K562 (cell line): Measurements from ENCODE around the gene POLR1B. TPM values are rescaled to one million over a fixed set of nuclear protein-coding genes. Genes with fewer than 3 reads are reported as not detected.
A peak's percentile ranks its signal among the peaks of the same experiment; 100 is the strongest.

Source experiments
- BRD4 ChIP-seq: fragments of 200-600 bp; sonication (generic); IDR thresholded peaks from 2 replicates; pipeline ENCODE4 v1.6.1; 2017; ENCODE audit warnings: inconsistent platforms
- CHD4 ChIP-seq: fragments of 200-600 bp; sonication (generic); IDR thresholded peaks from 3 replicates; pipeline ENCODE4 v1.6.1; 2012; ENCODE audit warnings: low read depth, mild to moderate bottlenecking, mixed read lengths, low read length, inconsistent platforms; ENCODE audit not compliant: insufficient read depth, insufficient replicate concordance, poor library complexity, severe bottlenecking
- DPF2 ChIP-seq: fragments of 450-650 bp; IDR thresholded peaks from 2 replicates; pipeline ENCODE4 v1.6.1; 2016
- FOSL1 ChIP-seq: fragments of 200-800 bp; sonication (Bioruptor generic); conservative IDR thresholded peaks from 2 replicates; pipeline ENCODE4 v1.6.1; 2016; ENCODE audit warnings: missing genetic modification characterization, missing compliant biosample characterization
- ID3 ChIP-seq, 2 experiments: fragments of 250-450 bp in 1 of 2; fragments of 450-650 bp in 1 of 2; sonication (Bioruptor Pico) in 1 of 2; IDR thresholded peaks; 2 replicates each; pipeline versions ENCODE4 v1.6.1 to v1.8.0; 2016 to 2021; ENCODE audit warnings: mild to moderate bottlenecking in 2 of 2, moderate library complexity in 2 of 2, missing compliant biosample characterization in 1 of 2, missing genetic modification characterization in 1 of 2
- L3MBTL2 ChIP-seq: fragments of 450-650 bp; IDR thresholded peaks from 2 replicates; pipeline ENCODE4 v1.6.1; 2016; ENCODE audit warnings: mild to moderate bottlenecking, moderate library complexity
- NCOA2 ChIP-seq, 2 experiments: fragments of 450-650 bp; IDR thresholded peaks; 2 replicates each; pipeline ENCODE4 v1.6.1; 2018; ENCODE audit warnings: mild to moderate bottlenecking in 2 of 2, moderate library complexity in 1 of 2; ENCODE audit not compliant: partially characterized antibody in 2 of 2
- NCOA4 ChIP-seq: fragments of 450-650 bp; IDR thresholded peaks from 2 replicates; pipeline ENCODE4 v1.6.1; 2018; ENCODE audit warnings: mild to moderate bottlenecking; ENCODE audit not compliant: partially characterized antibody
- PTRF ChIP-seq: fragments of 450-650 bp; IDR thresholded peaks from 2 replicates; pipeline ENCODE4 v1.6.1; 2016; ENCODE audit warnings: mild to moderate bottlenecking, missing genetic modification characterization, missing compliant biosample characterization
- SMARCA4 ChIP-seq: fragments of 450-650 bp; IDR thresholded peaks from 2 replicates; pipeline ENCODE4 v1.6.1; 2016
- TFE3 ChIP-seq: fragments of 450-650 bp; formaldehyde crosslinking; IDR thresholded peaks from 2 replicates; pipeline ENCODE4 v1.4.0; 2020; ENCODE audit warnings: mild to moderate bottlenecking, mixed read lengths
- ZNF41 ChIP-seq: fragments of 250-450 bp; sonication (Bioruptor Pico); conservative IDR thresholded peaks from 2 replicates; pipeline ENCODE4 v1.4.0; 2020; ENCODE audit warnings: mild to moderate bottlenecking
- ZNF584 ChIP-seq: fragments of 200-800 bp; sonication (Bioruptor generic); IDR thresholded peaks from 2 replicates; pipeline ENCODE4 v1.6.1; 2016; ENCODE audit warnings: low read depth, mild to moderate bottlenecking, missing genetic modification characterization, missing compliant biosample characterization
- polyA plus RNA-seq, 8 experiments: library from polyadenylated mRNA; depleted of rRNA in 4 of 8; stranded (reverse) in 5 of 8; unstranded in 3 of 8; fragments of >200 nt; fragmentation: Nextera tagmentation in 2 of 8; fragmentation: Illumina TruSeq in 1 of 8; extraction: Ambion mirVana in 2 of 8; extraction: Trizol in 1 of 8; gene quantifications; 2 replicates each; pipeline versions ENCODE4 v1.2.1 to v1.2.3, GENCODE V29; 2011 to 2014; ENCODE audit warnings: inconsistent platforms in 1 of 8, missing spikeins in 1 of 8
- total RNA-seq, 7 experiments: library from RNA; depleted of rRNA in 6 of 7; stranded (reverse); fragments of >200 nt in 6 of 7; fragmentation: Illumina TruSeq in 2 of 7; extraction: Trizol in 2 of 7; gene quantifications; 2 replicates each; pipeline versions ENCODE4 v1.2.1 to v1.2.3, GENCODE V29; 2011 to 2021; ENCODE audit warnings: low replicate concordance in 1 of 7

Gene POLR1B
- total and polyA plus RNA-seq, 9 of the 15 experiments (the other 6 are each of a cell fraction or from before 2014, with no cell fraction given): 19.8 to 55.1 (median 40.2) TPM

- TF ChIP-seq ID3 (CRISPR knock-in tag; IDR thresholded peaks at IDR 0.05): no peak
- TF ChIP-seq ID3 (tag; IDR thresholded peaks at IDR 0.05): no peak
- no peak for TF ChIP-seq TFE3 (CRISPR knock-in tag)
- TF ChIP-seq ZNF584 (CRISPR knock-in tag): 0 out of 2 replicates have a peak, but pooled peaks have one; percentile 7
- TF ChIP-seq ZNF41 (CRISPR knock-in tag): no peak
- TF ChIP-seq NCOA2 (IDR thresholded peaks at IDR 0.05; ENCODE audit: partially characterized antibody in 2 of 2): no peak
- no peak for TF ChIP-seq FOSL1 (tag)
- no peak for TF ChIP-seq PTRF (tag)
- TF ChIP-seq SMARCA4: 0 out of 2 replicates have a peak, but pooled peaks have one; percentile 27
- no peak for TF ChIP-seq BRD4
- TF ChIP-seq NCOA4: no peak
- TF ChIP-seq L3MBTL2: 0 out of 2 replicates have a peak, but pooled peaks have one; percentile 1
- TF ChIP-seq DPF2: peak; percentile 29; the same call in 1 of the 2 replicates
- TF ChIP-seq CHD4: no peak
Observed at GRCh38 chr2:112584891-112585250, 42.6 kb downstream of the POLR1B start (continued).
